ENCODE measurements around the gene SLC38A11. TPM values are rescaled to one million over a fixed set of nuclear protein-coding genes. Genes with fewer than 3 reads are reported as not detected.
A peak's percentile ranks its signal among the peaks of the same experiment; 100 is the strongest.

The SLC38A11 gene
- total and polyA plus RNA-seq, 3 donors from 2014 or later = 0.58 to 5.9 (median 1.2) TPM

DNA sequence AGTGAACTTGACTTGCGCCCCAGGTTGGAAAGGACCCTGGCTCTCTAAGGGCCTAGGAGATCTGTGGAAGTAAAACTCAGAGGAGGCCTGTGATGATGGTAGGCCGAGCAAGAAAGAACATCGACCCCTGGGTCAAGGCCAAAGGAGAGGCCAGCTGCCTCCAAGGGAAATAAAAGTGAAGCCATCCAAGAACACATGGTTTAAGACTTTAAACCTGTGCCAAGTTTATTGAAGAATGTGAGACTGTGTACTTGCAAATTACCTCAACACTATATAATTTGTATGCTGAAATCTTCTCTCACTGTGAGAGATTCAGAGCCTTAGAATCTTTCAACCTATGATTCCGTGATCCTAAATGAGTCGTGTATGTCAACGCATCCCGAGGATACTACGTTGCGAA, 73.0 kb downstream of the SLC38A11 start:
- intact Hi-C loops (cut with DNase I; ENCODE audit: low total_unique reads) = no loop called here
- Histone ChIP-seq H3K4me1 (peaks cover 5% of the 10 kb centered on the region), H3K27me3 (no peaks in the 10 kb centered on the region), H3K27ac (peak overlapping the region in 1 of 2 donors; percentile 57), H3K4me3 (no peak overlapping the region), H3K36me3 (ENCODE audit: low read depth, missing control alignments) (no peaks in the 10 kb centered on the region), H3K9me3 (no peaks in the 10 kb centered on the region)
- peak; percentile 71 for DNase-seq
- TF ChIP-seq POLR2A (IDR thresholded peaks at IDR 0.05) = no peak
- TF ChIP-seq, protein P1, sequence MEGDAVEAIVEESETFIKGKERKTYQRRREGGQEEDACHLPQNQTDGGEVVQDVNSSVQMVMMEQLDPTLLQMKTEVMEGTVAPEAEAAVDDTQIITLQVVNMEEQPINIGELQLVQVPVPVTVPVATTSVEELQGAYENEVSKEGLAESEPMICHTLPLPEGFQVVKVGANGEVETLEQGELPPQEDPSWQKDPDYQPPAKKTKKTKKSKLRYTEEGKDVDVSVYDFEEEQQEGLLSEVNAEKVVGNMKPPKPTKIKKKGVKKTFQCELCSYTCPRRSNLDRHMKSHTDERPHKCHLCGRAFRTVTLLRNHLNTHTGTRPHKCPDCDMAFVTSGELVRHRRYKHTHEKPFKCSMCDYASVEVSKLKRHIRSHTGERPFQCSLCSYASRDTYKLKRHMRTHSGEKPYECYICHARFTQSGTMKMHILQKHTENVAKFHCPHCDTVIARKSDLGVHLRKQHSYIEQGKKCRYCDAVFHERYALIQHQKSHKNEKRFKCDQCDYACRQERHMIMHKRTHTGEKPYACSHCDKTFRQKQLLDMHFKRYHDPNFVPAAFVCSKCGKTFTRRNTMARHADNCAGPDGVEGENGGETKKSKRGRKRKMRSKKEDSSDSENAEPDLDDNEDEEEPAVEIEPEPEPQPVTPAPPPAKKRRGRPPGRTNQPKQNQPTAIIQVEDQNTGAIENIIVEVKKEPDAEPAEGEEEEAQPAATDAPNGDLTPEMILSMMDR (IDR thresholded peaks at IDR 0.05) = no peak
- WGBS, 2 donors = 41 to 55% methylated on average over 9 of the region's 9 CpGs

DNA sequence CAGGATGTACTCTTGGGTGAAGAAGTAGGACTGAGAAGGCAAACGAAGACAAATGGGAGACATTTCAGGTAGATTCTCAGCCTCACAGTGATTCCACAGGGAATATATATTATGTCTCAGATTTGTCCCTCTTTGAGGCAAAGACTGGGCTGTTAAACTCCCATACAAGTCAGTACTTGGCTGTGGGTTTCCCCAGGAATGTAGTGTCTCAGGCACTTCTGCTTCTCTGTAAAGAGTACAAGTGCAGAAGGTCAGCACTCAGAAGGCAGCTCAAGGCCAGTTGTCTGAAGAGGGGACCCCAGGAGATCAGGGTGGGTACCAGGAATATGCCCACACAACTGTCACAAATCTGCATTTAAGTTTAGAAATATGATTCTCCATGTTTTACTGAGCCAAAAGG, 73.8 kb downstream of the SLC38A11 start:
- Histone ChIP-seq H3K27ac (peak overlapping the region in 1 of 2 donors; percentile 37), H3K27me3 (no peaks in the 10 kb centered on the region), H3K36me3 (ENCODE audit: low read depth, missing control alignments) (no peaks in the 10 kb centered on the region), H3K4me1 (peaks cover 5% of the 10 kb centered on the region), H3K4me3 (no peak overlapping the region), H3K9me3 (no peaks in the 10 kb centered on the region)
- no peak for TF ChIP-seq POLR2A (IDR thresholded peaks at IDR 0.05)
- TF ChIP-seq, protein P1 (IDR thresholded peaks at IDR 0.05) = no peak
- intact Hi-C loops (cut with DNase I; ENCODE audit: low total_unique reads) = no loop called here
- no peak for DNase-seq
- 42 to 76% methylated on average over 1 of the region's 1 CpG for WGBS, 2 donors

DNA sequence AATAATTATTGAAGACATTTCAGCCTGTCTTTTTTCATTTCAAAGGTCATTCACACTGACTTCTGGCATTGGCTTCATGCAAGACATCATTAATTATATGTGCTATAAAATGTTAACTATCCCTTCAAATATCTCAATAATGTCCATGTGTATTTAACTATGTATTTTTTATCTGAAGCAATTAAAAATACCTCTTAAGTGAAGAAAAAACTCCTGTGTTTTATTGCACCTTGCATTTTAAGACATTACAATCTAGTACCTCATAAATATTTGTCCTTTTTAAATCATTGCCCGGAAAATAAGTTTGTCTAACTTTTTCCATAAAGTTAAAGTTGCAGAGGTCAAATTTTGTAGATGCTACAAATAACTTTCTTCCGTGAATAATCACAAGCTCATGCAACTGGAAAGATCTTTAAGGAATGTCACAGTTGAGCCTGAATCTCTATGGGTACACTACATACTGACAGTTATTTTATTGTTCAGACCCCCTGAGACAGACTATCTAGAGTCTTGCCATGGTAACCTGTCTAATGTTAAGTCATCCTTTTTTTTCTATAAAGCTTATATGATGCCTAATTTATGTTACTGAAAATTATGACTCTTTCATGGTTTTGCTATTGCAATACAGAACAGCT, 75.3 kb downstream of the SLC38A11 start:
- Histone ChIP-seq H3K4me1 (peaks cover 5% of the 10 kb centered on the region), H3K9me3 (no peaks in the 10 kb centered on the region), H3K4me3 (no peak overlapping the region), H3K27ac (no peak overlapping the region), H3K27me3 (no peaks in the 10 kb centered on the region), H3K36me3 (ENCODE audit: low read depth, missing control alignments) (no peaks in the 10 kb centered on the region)
- DNase-seq = no peak
- intact Hi-C loops (cut with DNase I; ENCODE audit: low total_unique reads) = no loop called here
- WGBS, 2 donors = 57 to 58% methylated on average over 2 of the region's 2 CpGs
- TF ChIP-seq, protein P1 (IDR thresholded peaks at IDR 0.05) = no peak
- no peak for TF ChIP-seq POLR2A (IDR thresholded peaks at IDR 0.05)

DNA sequence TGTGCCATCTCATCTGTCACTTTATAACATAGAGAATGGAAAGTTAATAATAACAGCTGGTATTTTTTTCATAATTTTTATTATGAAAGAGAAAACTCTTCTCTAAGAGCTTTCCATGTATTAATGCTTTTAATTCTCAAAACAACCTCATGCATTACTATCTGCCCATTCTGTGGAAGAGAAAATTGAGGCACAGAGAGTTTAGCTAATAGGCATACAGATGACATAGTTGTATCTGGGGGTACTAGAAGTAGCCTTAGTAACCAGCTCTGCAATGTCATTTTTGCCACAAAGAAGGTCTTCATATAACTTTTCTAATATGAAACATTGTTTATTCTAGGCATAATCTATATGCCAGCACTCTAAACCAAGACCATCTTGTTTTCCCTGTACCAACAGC, 77.4 kb downstream of the SLC38A11 start:
- intact Hi-C loops (cut with DNase I; ENCODE audit: low total_unique reads) = no loop called here
- no peak for TF ChIP-seq POLR2A (IDR thresholded peaks at IDR 0.05)
- TF ChIP-seq, protein P1 (IDR thresholded peaks at IDR 0.05) = no peak
- no peak for DNase-seq
- Histone ChIP-seq H3K27ac (no peak overlapping the region), H3K4me3 (no peak overlapping the region), H3K36me3 (ENCODE audit: low read depth, missing control alignments) (no peaks in the 10 kb centered on the region), H3K4me1 (peaks cover 5% of the 10 kb centered on the region), H3K27me3 (no peaks in the 10 kb centered on the region), H3K9me3 (no peaks in the 10 kb centered on the region)

DNA sequence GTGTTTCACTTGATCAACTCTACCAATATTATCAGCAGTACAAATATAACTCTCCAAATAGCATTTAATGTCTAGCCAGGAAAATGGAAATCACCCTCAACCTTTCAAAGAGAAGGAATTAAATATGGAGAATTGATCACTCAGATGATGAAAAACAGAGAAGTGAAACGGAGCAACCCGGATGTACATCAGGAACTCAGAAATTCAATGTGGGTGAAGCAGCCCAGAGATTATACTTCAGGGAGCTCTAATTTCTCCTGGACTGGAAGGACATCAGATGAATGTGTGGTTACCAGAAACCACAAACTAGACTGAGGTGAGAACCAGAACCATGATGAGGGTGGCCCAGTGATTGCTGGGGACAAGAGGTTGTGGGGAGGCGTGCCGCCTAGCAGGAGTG, 78.2 kb downstream of the SLC38A11 start:
- no peak for TF ChIP-seq POLR2A (IDR thresholded peaks at IDR 0.05)
- TF ChIP-seq, protein P1 (IDR thresholded peaks at IDR 0.05) = no peak
- no peak for DNase-seq
- H3K27ac ChIP-seq = no peak overlapping the region
- H3K9me3 ChIP-seq = no peaks in the 10 kb centered on the region
- WGBS, 2 donors = 91 to 95% methylated on average over 4 of the region's 4 CpGs
- intact Hi-C loops (cut with DNase I; ENCODE audit: low total_unique reads) = no loop called here
- peaks cover 5% of the 10 kb centered on the region for H3K4me1 ChIP-seq
- H3K27me3 ChIP-seq = no peaks in the 10 kb centered on the region
- H3K4me3 ChIP-seq = no peak overlapping the region
- H3K36me3 ChIP-seq (ENCODE audit: low read depth, missing control alignments) = no peaks in the 10 kb centered on the region

Measured in testis (tissue), 3 donors.